GM21717 (cell line): Measurements from ENCODE around the gene ZIM2.

Experiments
- ATAC-seq: cut with Tn5 transposase; IDR thresholded peaks from one replicate; pipeline ENCODE4 v1.9.1; 2021; ENCODE audit warnings: mild to moderate bottlenecking, moderate library complexity; ENCODE audit not compliant: unreplicated experiment

The ZIM2 gene

GRCh38 chr19:56839652-56840450 lies 675 bp downstream of the ZIM2 start:
- no peak for ATAC-seq

GRCh38 chr19:56838909-56839651 lies 1.4 kb downstream of the ZIM2 start:
- ATAC-seq: no peak

GRCh38 chr19:56838024-56838908 lies 2.3 kb downstream of the ZIM2 start:
- ATAC-seq: no peak

DNA sequence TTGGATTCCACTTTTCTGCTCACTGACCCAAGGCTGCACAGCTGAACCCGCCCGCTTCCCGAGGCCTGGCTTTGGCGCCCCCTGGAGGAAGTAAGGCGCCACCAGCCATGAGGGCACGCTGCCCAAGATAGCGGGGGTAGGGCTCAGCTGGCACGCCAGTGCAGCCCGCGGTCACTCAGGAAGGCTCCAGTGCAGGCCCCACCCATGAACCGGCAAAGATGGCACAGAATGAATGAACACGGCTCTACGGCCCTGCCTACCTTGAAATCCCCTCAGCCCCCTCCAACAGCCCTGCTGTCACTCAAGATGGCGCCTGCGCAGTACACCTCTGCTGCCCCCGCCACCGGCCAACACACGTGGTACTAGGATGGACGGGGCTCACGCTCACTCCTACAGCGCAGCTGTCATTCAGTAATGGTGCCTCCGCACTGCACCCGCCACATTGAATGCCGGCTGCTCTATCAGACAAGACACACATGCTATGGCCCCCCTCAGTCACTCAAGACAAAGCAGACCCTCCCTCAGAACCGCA lies 3.0 kb downstream of the ZIM2 start:
- ATAC-seq: no peak

DNA sequence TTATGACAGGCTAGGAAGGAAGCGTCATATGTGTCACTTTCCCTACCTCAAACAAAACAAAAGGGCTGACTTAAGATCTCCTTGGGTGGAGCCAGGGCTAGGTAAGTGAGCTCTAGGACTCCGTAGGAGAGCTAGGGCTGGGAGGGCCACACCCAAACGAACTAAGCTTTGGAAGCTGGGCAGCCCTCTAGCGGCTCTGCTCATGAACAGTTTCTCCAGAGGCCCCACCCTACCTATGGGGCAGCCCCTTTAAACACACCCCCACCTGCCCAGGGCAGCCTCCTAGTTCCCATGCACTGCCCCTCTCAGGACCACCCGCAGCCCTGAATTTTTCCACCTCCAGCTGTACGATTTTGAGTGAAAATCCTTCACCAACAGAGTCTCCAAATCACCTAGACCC lies 3.5 kb downstream of the ZIM2 start:
- ATAC-seq: no peak

- ATAC-seq: no peak
These were observed 4.5 kb downstream of the ZIM2 start for GRCh38 chr19:56836059-56836458.

- ATAC-seq: no peak
These were observed 5.1 kb downstream of the ZIM2 start for GRCh38 chr19:56835401-56835800.

DNA sequence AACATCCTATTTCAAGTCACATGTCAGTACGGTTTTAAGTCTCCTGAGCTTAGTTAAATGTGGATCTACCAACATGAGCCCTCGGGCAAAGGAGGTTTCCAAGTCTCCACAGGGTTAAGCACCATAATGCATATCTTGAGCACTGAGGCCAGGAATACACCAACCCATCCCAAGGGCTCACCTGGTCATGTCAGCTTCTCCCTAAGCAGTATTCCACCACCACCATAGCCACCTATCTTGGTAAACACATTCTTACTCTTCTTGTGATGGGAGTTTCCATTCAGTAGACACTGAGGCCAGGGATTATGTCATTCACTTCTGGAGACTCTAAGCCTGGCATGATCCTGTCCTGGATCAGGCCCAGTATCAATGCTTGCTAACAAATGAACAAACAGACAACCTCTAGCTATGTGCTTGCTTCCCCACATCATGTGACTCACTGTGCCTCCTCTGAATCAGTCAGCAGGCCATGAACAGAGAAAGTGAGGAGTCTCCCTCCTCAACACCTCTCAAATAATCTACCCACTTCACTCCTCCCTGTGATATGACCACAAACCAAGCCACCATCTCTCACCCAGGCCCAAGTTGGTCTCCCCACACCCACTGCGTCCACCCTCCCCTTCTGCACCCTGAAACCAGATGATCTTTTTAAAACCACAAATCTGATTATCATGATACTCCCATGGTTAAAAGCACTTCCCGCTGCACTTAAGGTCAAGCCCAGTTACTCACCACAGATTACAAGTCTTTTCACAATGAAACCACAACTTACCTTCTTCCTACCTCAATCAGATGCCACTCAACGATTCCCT lies 5.8 kb downstream of the ZIM2 start:
- no peak for ATAC-seq

DNA sequence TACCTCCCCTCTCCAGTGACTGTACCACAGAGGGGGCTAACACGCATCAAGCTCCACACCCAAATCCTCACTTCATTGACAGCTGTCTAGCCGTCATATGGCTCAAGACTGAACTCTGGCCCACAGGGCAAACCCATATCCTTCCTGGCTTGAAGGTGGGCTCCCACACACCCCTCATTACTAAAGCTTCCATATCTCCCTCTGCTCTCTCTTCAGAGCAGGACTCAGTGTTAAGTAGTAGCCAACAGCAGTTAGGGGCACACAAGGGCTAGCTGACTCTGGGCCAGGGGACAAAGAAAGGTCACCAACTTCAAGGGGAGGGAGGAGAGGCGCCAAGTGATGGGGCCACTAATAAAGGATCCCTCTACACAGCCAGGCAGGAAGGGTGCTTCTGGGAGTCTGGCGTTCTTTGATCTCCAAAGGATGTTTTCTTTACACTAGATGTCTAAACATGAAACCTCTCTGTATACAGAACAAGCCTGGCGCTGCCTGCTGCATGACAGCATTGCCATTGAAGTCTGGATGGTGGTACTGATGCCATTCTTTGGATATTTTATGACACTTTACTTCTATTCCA lies 8.1 kb downstream of the ZIM2 start:
- ATAC-seq: no peak

GRCh38 chr19:56831255-56831654 lies 9.3 kb downstream of the ZIM2 start:
- no peak for ATAC-seq

DNA sequence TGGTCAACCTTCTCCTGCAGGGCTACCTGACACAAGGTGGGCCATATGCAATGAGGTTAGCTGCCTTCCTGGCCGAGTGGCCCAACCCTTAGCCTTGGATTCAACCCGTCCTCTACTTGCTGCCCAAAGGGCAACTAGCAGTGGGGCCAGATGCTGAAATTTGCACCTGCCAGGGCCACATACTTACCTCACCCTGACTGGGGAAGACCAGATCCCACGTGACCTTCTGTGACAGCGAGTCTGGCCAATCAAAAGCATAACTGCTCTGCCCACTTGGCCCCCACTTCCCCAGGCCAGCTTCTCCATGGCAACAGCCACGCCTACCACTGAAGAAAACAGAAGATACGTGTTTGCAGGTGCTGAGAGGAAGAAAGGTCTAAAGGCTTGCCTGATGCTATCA lies 10.9 kb downstream of the ZIM2 start:
- no peak for ATAC-seq

GRCh38 chr19:56827708-56828107 lies 12.8 kb downstream of the ZIM2 start:
- no peak for ATAC-seq

DNA sequence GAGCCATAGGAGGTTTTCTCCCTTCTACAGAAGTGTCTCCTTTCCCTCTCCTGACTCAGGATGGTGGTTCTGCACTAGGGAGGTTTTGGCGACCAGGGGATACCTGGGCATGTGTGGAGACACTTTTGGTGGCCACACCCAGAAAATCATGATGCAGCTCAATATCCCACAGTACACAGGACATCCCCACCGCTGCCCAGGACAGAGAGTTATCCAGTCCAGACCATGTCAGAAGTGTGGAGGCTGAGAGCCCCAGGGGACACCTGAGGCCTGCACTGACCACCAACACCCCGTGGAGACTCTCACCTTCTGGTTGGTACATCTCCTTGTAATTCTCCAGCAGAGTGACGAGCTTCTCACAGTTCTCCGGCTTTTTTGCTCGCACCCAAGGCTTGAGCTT lies 16.6 kb downstream of the ZIM2 start:
- no peak for ATAC-seq

- no peak for ATAC-seq
These were observed 17.1 kb downstream of the ZIM2 start for GRCh38 chr19:56823417-56823816.

DNA sequence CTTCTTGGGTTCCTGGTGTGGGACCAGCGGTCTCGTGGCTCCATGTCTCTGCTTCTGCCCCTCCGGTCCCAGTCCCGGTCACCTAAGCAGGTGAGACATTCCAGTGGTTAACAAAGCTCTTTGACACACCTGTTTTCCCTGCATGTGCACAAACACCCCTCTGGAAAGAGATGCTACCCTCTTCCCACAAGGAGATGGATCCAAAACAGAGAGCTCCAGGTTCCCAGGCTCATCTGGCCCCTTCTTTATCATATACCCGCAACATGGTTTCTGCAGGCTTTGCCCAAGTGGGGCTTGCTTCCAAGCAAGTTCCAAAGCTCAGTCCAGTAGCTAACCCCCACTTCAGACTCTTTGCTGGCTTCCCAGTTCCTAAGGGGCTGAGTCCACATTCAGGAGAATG lies 17.8 kb downstream of the ZIM2 start:
- no peak for ATAC-seq

GRCh38 chr19:56821675-56822074 lies 18.9 kb downstream of the ZIM2 start:
- no peak for ATAC-seq

GRCh38 chr19:56821209-56821608 lies 19.3 kb downstream of the ZIM2 start:
- ATAC-seq: no peak

DNA sequence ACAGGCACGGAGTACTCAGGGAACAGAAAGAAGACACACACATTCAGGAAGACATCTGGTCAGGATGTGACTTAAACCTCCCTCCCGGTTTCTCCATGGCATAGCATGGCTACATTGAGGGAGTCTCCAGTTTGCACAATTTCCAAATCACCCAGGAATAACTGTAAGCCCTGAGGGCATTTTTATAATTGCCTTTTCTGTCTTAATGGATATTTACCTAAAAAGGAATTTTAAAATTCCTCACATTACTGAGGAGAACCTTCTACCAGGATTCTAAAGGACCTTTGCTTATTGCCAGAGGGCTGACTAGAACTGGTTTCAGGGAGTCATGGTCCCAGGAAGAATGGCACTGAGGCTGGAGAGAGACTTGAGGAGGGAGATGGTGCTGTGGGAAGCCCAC lies 21.4 kb downstream of the ZIM2 start:
- ATAC-seq: no peak

DNA sequence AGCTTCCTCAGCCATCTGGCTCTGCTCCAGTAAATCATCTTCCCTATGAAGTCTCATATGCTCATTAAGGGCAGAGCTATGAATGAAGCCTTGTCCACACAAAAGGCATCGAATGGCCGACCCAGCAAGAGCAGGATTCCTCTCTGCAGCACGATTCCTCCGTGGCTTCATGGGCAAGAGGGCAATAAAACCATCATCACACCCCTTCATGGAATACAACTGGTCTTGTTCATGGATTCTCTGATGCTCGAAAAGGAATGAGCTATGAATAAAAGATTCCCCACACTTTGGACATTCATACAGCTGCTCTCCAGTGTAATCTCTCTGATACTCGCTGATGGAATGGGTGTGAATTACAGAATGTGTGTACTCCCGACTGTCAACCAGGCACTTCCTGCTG lies 25.9 kb downstream of the ZIM2 start:
- no peak for ATAC-seq

DNA sequence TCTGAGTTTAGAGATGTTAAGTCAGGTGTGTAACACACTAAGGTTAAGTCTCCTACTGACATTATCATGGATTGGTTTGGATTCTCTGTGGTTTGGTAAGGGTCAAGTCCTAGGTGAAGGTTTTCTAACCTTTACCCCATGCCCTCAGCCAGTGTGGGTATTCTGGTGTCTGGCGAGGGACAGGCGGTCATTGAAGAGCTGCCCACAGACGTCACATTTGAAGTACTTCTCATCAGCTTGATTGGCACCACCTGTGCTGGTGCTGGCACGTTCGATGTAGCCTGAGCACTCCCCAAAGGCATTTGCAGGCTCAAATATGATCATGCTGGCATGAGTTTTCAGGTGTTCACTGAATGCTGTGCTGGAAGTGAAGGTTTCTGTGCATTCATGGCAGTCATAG lies 27.0 kb downstream of the ZIM2 start:
- ATAC-seq: no peak
